Thymus (tissue), 11 donors: ENCODE measurements around the gene PRKCQ. TPM values are rescaled to one million over a fixed set of nuclear protein-coding genes. Genes with fewer than 3 reads are reported as not detected.

Experiments
- DNase-seq, 9 donors: peaks; one replicate each; pipeline ENCODE4 v3.0.0-alpha.2; 2013; ENCODE audit warnings: low spot score in 9 of 9, low read depth in 6 of 9, missing footprints in 1 of 9
- H3K27ac ChIP-seq, 2 donors: one replicate each; pipeline ENCODE4 v1.5.1; 2013; ENCODE audit warnings: control low read depth in 1 of 2, low read depth in 1 of 2, low read length in 1 of 2, mild to moderate bottlenecking in 1 of 2, moderate library complexity in 1 of 2
- H3K27me3 ChIP-seq, 2 donors: one replicate each; pipeline ENCODE4 v1.5.1; 2013; ENCODE audit warnings: low read length in 1 of 2; ENCODE audit not compliant: control insufficient read depth in 2 of 2, insufficient read depth in 1 of 2
- H3K36me3 ChIP-seq, 2 donors: one replicate each; pipeline ENCODE4 v1.5.1; 2013; ENCODE audit warnings: low read length in 1 of 2, mild to moderate bottlenecking in 1 of 2, moderate library complexity in 1 of 2; ENCODE audit not compliant: control insufficient read depth in 2 of 2, insufficient read depth in 2 of 2
- H3K4me1 ChIP-seq, 2 donors: one replicate each; pipeline ENCODE4 v1.5.1; 2013; ENCODE audit warnings: low read length in 2 of 2; ENCODE audit not compliant: control insufficient read depth in 2 of 2, insufficient read depth in 2 of 2
- H3K4me3 ChIP-seq, 2 donors: one replicate each; pipeline ENCODE4 v1.5.1; 2013; ENCODE audit warnings: low read length in 2 of 2, control low read depth in 1 of 2, mild to moderate bottlenecking in 1 of 2
- H3K9me3 ChIP-seq, 2 donors: one replicate each; pipeline ENCODE4 v1.5.1; 2013; ENCODE audit warnings: low read length in 1 of 2, mild to moderate bottlenecking in 1 of 2; ENCODE audit not compliant: control insufficient read depth in 2 of 2, insufficient read depth in 1 of 2
- WGBS: extraction: QIAGEN DNeasy Blood & Tissue Kit; methylation state at CpG from one replicate; pipeline ENCODE4 v1.1.7; 2013; 5-methylcytosine and 5-hydroxymethylcytosine counted together
- polyA plus RNA-seq: library from polyadenylated mRNA; stranded (reverse); fragments of 200-250 nt; gene quantifications from one replicate; pipeline ENCODE4 v1.2.3, GENCODE V29; 2013
- total RNA-seq: library from RNA; stranded (reverse); fragments of 120-200 nt; gene quantifications from one replicate; pipeline ENCODE4 v1.2.4, GENCODE V29; 2013
- donor health status: healthy.

The PRKCQ gene
- total and polyA plus RNA-seq, 2 donors: 18.1 to 55.2 TPM

DNA sequence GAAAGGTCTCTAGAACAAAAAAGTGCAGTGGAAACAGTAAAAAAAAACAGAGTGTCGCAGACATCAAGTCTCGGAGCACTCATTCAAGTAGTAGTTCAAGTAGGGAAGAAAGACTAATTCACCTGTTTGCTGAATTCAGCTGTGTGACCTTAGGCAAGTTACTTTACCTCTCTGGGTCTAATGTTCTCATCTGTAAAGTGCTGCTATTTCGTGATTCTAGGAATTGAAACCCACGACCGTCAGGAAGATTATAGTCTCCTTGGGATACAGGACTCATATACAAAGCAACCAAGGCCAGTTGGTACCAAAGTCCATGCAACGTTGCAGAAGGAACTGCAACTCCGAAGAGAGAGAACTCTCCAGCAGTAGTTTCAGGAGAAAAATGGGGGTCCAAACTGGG, 26.1 kb downstream of the PRKCQ start:
- Histone ChIP-seq H3K36me3 (peaks cover 0 to 11% of the 10 kb centered on the region in 2 donors), H3K27ac (no peak overlapping the region), H3K27me3 (no peaks in the 10 kb centered on the region), H3K4me3 (no peak overlapping the region), H3K4me1 (peaks cover 24 to 32% of the 10 kb centered on the region in 2 donors), H3K9me3 (no peaks in the 10 kb centered on the region)
- 95% methylated on average over 7 of the region's 7 CpGs for WGBS
- no peak for DNase-seq

DNA sequence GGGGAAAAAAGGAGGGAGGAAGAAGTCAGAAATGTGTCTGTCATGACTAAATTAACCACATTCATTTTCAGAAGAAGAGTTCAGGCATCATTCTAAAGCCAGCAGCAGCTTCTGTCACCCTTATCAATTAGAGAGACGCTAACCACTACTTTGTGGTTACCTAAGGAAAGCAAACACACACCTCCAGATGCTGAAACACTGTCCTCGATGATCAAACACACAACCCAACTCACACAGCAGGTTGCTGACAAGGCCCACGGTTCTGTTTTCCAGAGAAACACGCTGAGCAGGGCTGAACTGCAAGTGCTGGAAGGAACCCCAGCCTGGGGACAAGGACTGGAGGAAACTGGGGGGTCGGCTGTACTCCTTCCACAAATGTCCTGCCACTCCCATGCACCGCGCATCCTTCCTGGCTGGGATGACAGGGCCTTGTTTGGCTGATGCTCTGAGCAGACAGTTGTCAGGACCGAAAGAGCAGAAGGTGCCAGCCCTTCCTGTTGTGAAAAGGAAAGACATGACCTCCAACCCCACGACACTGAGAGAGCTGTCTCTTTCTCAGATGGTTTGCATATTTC, 36.6 kb downstream of the PRKCQ start:
- Histone ChIP-seq H3K9me3 (no peaks in the 10 kb centered on the region), H3K4me1 (peaks cover 48 to 73% of the 10 kb centered on the region in 2 donors), H3K4me3 (peak overlapping the region; percentile 30 to 44), H3K36me3 (peaks cover 0 to under 1% of the 10 kb centered on the region in 2 donors), H3K27ac (peak overlapping the region; percentile 92 to 99), H3K27me3 (no peaks in the 10 kb centered on the region)
- 9% methylated on average over 9 of the region's 9 CpGs for WGBS
- DNase-seq: peak in 7 of 9 donors; percentile 44 to 82 (median 61)

DNA sequence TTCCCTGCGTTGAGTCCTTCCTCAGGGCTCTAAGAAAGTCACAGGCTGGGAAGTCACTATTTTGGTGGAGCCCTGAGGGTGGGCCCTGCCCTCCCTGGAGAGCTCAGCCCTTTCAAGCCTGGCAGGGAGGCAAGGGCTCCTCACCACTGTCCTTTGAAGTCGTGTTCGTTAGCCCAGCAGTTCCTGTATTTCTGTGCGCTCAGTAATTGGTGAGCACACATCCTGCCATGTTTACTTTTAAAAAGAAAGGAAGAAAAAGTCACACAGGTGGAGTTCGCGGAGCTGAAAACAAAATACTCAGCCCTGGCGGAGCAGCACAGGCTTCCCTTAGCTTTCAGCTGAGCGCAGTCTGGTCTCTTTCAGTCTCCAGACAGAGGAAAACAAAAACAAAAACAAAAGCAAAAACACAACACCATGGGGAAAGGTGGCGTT, 37.1 kb downstream of the PRKCQ start:
- Histone ChIP-seq H3K27ac (peak overlapping the region; percentile 92 to 99), H3K9me3 (peaks cover 0 to 3% of the 10 kb centered on the region in 2 donors), H3K4me1 (peaks cover 52 to 78% of the 10 kb centered on the region in 2 donors), H3K27me3 (no peaks in the 10 kb centered on the region), H3K4me3 (peak overlapping the region; percentile 30 to 44), H3K36me3 (peaks cover 0 to 2% of the 10 kb centered on the region in 2 donors)
- 2% methylated on average over 9 of the region's 9 CpGs for WGBS
- DNase-seq: peak; percentile 65 to 93 (median 81)

DNA sequence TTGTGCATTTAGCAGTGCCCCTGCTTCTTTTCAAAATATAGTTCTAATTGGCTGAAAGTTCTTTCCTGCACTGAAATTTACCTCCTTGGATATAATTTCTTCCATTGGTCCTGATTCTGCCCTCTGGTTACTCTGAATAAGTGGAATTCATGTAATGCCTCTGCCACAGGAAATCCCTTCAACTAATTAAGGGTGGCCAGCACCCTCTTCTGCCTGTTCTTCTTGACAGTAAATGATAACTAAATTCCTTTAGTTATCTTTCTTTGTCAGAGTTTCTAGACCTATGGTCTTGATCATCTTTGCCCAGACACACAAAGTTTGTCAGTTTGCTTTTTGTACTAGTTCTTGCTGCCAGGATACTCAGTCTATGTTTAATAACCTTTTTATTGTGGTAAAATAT, 40.2 kb downstream of the PRKCQ start:
- Histone ChIP-seq H3K4me1 (peaks cover 48 to 72% of the 10 kb centered on the region in 2 donors), H3K27ac (peak overlapping the region in 1 of 2 donors; percentile 11), H3K27me3 (no peaks in the 10 kb centered on the region), H3K9me3 (peaks cover 0 to 3% of the 10 kb centered on the region in 2 donors), H3K4me3 (no peak overlapping the region), H3K36me3 (peaks cover 6 to 8% of the 10 kb centered on the region in 2 donors)
- no peak for DNase-seq

DNA sequence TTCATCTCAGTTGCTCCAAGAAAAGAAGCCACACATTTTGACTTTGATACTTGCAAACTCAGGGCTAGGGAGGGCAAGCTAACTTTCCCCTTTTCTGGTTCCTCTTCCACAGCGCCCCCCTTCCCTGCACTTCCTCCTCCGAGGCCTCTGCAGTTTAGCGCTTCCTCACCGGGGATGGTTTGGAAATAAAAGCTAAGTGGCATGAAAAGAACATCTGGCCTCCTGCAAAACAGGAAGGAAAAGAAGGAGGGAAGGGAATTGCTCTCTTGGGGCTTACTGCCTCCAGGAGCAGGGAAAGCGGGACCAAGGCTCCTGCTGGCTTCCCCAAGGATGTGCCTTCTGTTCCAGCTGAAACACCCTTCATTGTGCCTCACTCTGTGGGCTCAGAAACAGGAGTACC, 42.3 kb downstream of the PRKCQ start:
- Histone ChIP-seq H3K9me3 (peaks cover 0 to 3% of the 10 kb centered on the region in 2 donors), H3K27me3 (no peaks in the 10 kb centered on the region), H3K27ac (peak overlapping the region in 1 of 2 donors; percentile 20), H3K4me1 (peaks cover 29 to 51% of the 10 kb centered on the region in 2 donors), H3K4me3 (no peak overlapping the region), H3K36me3 (peaks cover 6 to 8% of the 10 kb centered on the region in 2 donors)
- no peak for DNase-seq
- WGBS: 69% methylated on average over 5 of the region's 5 CpGs

DNA sequence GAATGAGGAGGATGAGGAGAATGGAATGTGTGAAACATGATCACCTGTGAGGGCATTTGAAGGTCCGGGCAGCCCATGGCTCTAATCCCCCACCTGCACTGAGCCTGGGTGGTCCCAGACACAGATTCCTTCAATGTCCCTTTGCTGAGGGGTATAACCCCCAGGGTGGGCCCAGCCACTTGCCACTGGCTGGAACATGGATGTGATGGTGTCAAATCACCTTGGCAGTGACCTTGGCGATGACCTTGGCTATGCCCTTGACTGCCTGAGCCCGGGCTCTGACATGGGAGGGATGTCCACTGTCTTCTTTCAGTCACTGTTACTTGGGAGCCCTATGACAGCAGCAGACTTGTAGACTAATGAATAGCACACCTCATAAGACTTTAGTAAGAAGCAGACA, 44.0 kb downstream of the PRKCQ start:
- 95% methylated on average over 3 of the region's 3 CpGs for WGBS
- DNase-seq: no peak
- no peaks in the 10 kb centered on the region for H3K27me3 ChIP-seq
- peaks cover 8 to 10% of the 10 kb centered on the region in 2 donors for H3K36me3 ChIP-seq
- no peak overlapping the region for H3K4me3 ChIP-seq
- H3K4me1 ChIP-seq: peaks cover 16 to 40% of the 10 kb centered on the region in 2 donors
- no peak overlapping the region for H3K27ac ChIP-seq
- peaks cover 0 to 3% of the 10 kb centered on the region in 2 donors for H3K9me3 ChIP-seq

DNA sequence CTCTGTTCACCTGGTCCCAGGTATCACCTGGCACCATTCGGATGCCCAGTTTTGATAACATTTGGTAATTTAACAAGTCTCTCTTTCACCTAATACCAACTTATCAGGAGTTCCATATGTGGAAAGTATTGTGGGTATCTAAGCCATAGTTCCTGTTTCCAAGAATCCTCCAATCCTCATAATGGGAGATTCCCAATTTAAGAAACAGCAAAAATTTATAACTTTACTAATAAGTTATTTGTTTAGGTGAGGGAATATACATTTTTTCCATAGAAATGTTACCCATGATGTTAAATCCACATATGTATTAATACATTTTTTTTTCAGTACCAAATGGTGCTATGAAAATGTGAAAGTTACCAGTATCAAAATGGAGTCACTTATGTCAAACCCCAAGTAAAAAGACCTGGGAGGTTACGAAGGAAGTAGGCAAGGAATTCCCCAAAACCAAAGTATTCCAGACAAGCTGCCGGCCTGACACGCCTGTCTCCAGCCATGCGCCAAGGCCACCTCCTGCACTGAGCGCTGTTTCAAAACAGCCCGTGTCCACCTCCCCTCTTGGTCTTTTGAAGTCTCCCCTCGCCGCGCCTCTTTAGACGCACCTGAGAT, 44.8 kb downstream of the PRKCQ start:
- Histone ChIP-seq H3K4me3 (no peak overlapping the region), H3K9me3 (peaks cover 0 to 3% of the 10 kb centered on the region in 2 donors), H3K4me1 (peaks cover 12 to 41% of the 10 kb centered on the region in 2 donors), H3K27ac (no peak overlapping the region), H3K27me3 (no peaks in the 10 kb centered on the region), H3K36me3 (peaks cover 8 to 13% of the 10 kb centered on the region in 2 donors)
- no peak for DNase-seq
- 98% methylated on average over 11 of the region's 11 CpGs for WGBS

DNA sequence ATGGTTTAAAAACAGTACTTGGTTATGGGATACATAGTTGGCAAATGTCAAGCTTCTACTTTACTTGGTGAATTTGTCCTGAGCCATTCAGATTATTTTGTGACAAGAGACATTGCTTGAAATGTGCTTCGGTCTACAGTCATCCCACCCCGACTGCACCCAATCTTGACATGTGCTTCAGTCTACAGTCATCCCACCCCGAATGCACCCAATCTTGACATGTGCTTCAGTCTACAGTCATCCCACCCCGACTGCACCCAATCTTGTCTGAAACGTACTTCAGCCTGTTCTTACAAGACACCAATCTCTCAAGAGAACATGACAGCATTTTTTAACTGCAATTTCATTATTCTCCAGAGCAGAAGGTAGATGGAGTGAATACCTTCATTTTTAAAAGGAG, 47.8 kb downstream of the PRKCQ start:
- Histone ChIP-seq H3K36me3 (peaks cover 6 to 9% of the 10 kb centered on the region in 2 donors), H3K27ac (no peak overlapping the region), H3K27me3 (no peaks in the 10 kb centered on the region), H3K4me3 (no peak overlapping the region), H3K9me3 (no peaks in the 10 kb centered on the region), H3K4me1 (peaks cover 3 to 42% of the 10 kb centered on the region in 2 donors)
- 96% methylated on average over 5 of the region's 5 CpGs for WGBS
- DNase-seq: no peak

DNA sequence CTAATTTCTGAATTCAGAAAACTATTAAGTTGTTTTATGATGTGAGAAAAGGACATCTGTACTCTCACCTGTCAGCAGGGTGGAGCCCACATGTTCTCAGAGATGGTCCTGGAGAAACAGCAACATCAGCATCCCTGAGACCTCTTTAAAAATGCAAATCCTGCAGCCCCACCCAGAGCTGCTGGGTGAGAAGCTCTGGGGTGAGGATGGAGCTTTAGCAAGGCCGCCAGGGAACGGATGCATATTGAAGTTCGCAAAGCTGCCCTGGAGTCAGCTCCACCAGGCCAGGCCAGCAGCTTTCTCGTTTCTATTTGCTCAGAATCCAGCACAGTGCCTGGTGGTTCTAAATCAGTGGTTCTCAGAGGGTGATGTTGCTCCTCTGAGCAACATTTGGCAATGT, 49.1 kb downstream of the PRKCQ start:
- Histone ChIP-seq H3K27ac (peak overlapping the region; percentile 40 to 64), H3K4me1 (peaks cover 3 to 40% of the 10 kb centered on the region in 2 donors), H3K36me3 (peaks cover 8 to 12% of the 10 kb centered on the region in 2 donors), H3K27me3 (no peaks in the 10 kb centered on the region), H3K9me3 (no peaks in the 10 kb centered on the region), H3K4me3 (no peak overlapping the region)
- DNase-seq: no peak
- 96% methylated on average over 4 of the region's 4 CpGs for WGBS
